ENCODE measurements around the gene ETS1.

ETS1 gene

GRCh38 chr11:128499613-128500253, 87.6 kb downstream of the ETS1 start:
- no peak for DNase-seq

DNA sequence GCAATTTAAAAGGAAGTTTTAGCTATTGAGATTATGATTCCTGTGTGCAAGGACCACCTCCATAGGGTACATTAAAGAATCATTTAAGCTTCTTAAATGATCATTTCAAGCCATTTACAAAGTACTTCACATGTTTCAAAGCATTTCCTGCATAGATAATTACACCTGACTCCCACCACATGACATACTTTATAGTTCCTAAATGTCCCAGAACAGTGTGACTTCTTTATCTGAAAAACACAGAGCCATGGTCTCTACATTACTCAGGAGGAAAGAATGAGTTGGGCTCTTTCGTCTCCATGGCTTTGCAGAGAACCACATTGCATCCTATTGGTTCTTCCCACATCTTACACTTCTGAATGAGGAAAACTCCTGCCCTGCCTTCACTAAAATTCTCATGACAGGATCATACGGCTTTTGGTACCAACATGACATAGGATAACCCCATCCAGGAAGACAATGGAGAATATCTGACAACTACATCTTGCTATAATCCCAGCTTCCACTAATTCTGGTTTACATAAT, 88.6 kb downstream of the ETS1 start:
- no peak for DNase-seq

- no peak for DNase-seq
Measured at GRCh38 chr11:128497776-128498095, 89.6 kb downstream of the ETS1 start.

GRCh38 chr11:128497061-128497775, 90.1 kb downstream of the ETS1 start:
- no peak for DNase-seq

- no peak for DNase-seq
Measured at GRCh38 chr11:128496692-128497060, 90.7 kb downstream of the ETS1 start.

DNA sequence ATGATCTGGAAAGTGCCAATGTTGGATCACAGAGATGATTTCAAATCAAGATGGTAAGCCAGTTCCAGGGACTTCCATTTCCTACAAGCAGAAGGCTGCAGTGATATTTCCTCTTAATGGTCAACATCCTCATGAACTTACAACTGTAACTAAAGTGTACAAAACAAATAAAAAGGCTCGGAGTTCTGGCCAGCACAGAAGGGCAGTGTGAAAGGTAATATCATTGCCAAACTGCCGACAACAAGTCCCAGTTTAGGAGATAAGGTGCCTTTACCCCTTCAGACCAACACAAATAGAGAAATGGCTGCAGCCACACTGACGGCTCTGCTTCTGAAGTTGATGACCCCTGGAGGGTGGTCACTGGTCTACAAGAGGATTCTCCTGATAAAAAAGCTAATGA, 91.1 kb downstream of the ETS1 start:
- no peak for DNase-seq

DNA sequence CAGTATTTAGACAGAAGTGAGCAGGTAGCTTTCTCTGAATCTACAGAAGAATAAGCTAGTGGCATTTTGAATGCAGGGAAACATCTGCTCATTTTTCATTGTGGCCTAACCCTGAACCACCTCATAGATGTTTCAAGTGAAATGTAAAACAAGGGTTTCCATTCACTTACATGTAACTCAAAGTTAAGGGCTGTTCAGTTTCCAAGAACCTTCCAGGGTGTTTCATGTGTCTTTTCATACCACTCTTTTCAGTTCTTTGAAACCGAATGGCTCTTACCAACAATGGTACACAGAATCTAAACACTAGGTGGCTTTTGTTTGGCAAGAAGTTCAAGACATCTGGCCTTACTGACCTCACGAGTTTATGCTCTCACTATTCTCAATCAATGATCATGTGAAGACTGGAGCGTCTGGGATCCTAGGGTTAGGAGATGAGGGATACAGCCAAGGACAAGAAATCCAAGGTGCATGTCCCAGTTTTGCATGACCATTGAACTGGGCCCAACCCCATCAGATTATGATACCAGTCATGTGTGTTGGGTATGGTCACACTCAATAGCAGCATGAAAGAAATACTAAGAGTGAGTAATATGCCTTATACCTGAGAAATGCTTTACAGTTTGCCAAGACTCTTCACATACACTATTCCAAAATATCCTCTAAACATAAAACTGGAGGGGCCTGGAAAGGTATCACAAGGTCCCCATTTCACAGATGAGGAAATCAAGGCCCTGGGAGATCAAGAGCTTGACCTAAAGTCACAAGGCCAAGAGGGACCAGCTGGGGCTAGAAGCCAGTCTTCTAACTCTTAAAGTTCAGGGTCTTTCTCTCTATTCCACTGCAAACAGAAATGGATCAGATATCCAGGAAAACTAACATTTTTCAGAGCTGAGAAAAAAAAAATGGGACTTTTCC, 92.7 kb downstream of the ETS1 start:
- DNase-seq: no peak

- DNase-seq: no peak
Measured at GRCh38 chr11:128493570-128493965, 93.8 kb downstream of the ETS1 start.

GRCh38 chr11:128492903-128493569, 94.3 kb downstream of the ETS1 start:
- DNase-seq: no peak

DNA sequence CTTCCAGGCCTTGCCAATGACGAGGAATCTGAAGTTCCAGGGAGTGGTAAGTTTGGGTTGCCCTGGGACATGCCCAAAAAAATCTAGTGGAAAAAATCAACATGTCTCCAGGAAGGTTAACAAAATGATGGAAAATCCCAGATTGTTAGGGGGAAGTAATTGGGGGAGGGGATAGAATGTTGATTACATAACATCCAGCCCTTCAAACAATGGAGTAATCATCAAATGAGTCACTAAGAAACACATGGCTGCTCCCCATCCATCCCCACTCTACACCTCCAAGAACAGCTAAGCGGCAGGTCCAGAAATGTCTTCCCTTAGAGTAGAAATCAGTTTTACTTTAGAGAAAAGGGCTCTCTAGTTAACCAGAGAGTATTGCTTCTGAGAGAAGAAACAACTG, 94.9 kb downstream of the ETS1 start:
- no peak for DNase-seq

- DNase-seq: no peak
Measured at GRCh38 chr11:128491195-128491936, 96.0 kb downstream of the ETS1 start.

DNA sequence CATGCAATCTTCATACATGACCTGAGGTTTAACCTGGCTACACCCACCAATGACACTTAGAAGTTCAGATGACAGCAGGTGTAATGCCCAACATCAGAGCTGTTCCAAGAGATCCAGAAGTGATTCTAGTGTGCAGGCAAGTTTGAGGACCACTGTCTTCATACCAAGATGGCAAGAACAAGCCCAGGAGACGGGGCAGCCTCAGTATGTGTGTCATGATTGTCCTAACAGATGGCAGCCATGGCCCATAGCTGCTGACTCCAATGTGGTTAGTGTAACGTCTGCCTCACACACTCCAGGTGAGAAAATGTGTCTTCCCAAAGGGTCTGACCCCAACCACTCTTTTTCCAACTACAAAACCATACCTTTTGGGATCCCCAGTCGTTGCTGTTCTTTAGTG, 97.3 kb downstream of the ETS1 start:
- no peak for DNase-seq

GRCh38 chr11:128488471-128488870, 98.9 kb downstream of the ETS1 start:
- DNase-seq: no peak

GRCh38 chr11:128487978-128488377, 99.4 kb downstream of the ETS1 start:
- no peak for DNase-seq

GRCh38 chr11:128484172-128484571, 103.2 kb downstream of the ETS1 start:
- DNase-seq: no peak

DNA sequence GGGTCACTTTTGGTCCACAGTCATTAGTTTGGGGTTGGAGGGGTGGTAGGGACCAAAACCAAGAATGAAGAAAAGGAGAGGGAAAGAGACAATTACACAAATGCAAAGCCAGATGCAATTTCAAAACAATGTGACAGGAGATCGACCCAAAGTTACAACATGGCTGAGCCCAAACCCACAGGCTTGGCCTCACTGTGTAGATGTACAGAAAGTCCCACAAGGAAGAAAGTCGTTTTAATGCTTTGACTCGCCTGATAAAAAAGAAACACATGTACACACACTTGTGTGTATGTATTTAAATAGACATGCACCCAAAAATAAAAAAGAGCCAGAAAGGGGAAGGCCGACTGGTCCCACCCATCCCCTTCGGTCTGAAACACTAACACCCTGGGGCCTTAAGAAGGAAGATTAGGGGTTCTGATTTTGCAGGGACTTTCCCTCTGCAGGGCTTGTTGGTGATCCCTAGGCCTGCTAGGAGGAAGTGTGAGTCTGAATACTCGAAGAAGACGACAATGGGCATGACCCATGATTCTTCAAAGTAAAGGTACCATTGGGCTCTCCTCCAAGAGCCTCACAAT, 104.1 kb downstream of the ETS1 start:
- DNase-seq: no peak

- no peak for DNase-seq
Measured at GRCh38 chr11:128482512-128483191, 104.7 kb downstream of the ETS1 start.

DNA sequence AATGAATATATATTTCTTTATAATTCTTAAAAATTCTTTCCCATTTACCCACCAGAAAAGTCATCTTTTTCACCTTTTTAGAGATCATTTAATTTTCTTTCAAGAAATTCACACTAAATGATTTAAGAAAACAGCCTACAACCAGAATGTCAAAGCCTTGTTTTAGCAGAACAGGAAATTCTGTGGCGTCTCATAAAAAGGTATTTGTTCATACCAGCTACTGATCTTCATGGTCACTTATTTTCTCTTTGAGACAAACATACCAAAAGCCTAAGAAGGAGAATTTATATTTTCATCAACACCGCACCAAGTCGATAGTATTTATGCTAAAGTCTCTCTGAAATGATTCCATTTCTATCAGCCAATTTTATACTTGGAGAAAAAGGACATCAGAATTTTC, 105.3 kb downstream of the ETS1 start:
- DNase-seq: no peak

DNA sequence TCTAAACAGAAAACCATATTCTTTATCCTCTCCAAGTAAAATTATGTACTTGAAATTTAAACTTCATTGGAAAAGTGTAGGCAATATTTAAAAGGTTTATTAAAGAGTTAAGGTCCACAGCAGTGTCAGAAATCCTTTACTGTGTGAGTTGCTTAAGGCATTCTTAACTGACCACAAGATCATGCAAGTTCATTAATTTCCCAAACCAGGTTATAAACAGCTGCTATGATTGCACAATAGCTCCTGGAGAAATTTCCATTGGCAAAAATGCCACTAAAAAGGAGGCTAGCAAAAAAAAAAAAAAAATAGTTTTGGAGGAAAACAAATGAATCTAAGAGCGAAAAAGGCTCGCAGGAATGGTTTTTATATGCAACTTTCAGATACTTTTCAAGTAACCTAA, 106.2 kb downstream of the ETS1 start:
- DNase-seq: no peak

DNA sequence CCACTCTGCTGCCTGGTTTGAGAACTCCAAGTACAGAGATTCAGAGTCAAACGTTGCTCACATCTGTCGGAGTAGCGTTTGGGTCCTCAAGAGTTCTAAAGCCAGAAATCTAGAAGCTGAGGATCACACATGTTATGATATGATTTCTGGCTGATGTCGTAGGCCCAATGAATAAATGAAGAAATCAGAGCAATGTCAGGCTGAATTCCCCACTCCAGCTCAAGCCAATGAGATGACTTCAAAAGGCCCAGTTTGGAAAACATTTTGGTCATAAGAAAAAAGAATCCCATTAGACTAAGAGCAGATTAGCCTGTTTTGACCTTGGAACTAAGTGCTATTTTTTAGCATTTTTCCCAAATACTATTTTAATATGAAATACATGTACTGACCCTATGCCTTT, 106.7 kb downstream of the ETS1 start:
- DNase-seq: no peak

- DNase-seq: no peak
Measured at GRCh38 chr11:128480066-128480465, 107.3 kb downstream of the ETS1 start.
